ENCODE data around the gene TICRR.

Gene TICRR

DNA sequence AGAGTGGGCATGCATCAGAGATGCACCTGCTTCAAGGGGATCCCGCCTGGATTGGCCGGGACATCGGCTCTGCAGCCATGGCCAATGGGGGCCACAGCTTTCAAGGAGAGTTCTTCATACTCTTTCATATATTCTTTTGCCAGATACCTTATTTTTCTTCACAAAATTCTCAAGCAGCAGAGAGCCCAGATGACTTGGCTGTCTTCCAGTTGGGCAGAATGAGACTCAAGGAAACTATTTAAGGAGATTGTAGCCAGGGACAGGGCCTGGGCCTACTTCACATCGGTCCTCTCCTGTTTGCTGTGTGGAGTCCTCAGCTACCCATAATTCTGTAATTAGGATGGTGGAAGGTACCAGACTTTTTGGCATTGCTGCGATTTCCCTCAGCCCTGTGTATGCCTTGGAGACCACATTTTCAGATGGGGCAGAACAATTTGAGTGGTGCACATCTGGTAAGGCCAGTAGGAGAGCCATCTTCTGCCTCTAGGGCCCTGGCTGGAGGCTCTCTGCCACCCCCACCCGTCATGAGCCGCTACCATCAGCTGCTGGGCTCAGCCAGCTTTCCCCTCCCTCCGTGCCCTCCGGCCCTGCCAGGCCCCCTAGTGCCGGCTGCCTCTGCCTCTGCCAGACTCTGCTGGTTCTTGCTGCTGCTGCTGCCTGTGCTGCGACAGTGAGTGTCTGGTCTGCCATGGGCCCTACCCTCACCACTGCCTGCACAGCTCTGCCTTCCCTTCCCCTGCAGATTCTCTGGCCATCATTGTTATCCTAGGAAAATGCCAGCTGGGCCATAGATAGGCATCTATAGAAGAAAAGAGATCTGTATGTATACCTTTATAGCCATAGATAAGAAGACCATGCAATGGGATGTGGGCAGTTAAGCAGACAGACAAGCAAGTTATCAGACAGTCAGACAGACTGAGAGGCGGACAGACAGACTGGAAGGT lies 97.2 kb downstream of the TICRR start:
- DNase-seq (ENCODE audit: low spot score) (no peak), FAIRE-seq (no peak)

- no peak for FAIRE-seq
Measured at GRCh38 chr15:89673165-89673512, 97.9 kb downstream of the TICRR start.

DNA sequence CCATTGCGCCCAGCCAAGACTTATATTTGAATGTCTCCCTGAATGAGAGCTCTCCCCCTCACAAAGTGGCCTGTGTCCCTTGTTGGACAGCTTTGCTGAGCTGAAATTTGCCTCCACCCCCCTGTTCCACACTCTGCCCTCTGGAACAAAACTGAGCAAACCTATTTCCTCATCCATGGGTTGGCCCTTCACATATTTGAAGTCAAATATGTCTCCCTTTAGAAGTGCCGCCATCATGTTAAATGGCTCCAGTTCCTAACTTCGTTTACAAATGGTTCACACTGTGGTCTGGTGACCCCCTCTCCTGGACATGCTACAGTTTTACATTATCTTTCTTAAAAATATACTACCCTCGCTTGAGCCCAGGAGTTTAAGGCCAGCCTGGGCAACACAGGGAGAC lies 99.3 kb downstream of the TICRR start:
- FAIRE-seq (no peak), DNase-seq (ENCODE audit: low spot score) (no peak)

More at GRCh38 chr15:89673165-89673512, 97.9 kb downstream of the TICRR start:
- no peak for DNase-seq (ENCODE audit: low spot score)

DNA sequence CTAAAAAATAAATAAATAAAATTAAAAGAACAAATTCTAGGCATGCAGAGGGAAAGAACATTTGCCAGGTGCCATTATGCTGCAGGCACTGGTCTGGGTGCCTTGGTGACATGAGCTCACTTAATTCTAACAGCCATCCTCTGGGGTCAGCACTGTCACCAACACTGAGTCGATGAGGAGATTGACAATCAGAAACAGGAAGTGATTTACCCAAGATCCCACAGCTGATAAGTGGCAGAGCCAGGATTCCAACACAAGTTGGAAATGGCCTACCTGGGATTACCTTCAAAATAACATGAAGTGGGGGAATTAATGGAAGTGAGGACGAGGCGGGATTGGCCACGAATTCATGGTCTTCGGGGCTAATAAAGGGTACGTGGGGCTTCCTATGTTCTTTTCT lies 100.3 kb downstream of the TICRR start:
- no peak for FAIRE-seq
- DNase-seq (ENCODE audit: low spot score): no peak

DNA sequence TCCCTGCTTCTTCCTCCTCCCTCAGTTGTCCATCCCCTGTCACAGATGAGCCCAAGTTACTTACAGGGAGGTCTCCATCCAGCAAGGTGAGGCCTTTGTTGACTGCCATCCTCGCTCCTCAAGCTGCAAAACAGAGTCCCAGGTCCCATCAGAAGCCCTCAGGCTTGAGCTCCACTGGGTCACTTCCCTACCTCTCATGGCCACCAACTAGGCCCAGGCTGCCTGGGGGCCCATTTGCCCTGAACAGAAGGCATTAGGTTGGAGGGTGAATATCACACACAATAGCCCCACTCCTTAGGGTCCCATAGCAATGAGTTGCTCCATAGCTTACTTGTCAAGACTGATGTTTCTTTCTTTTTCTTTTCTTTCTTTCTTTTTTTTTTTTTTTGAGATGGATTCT lies 102.1 kb downstream of the TICRR start:
- FAIRE-seq: no peak
- no peak for DNase-seq (ENCODE audit: low spot score)
